GM23338 (cell line): ENCODE data around the gene PTPRN2.

Source experiments
- TF ChIP-seq, protein P1 (sequence below), 2 experiments: fragments of 200-600 bp in 1 of 2; sonication (generic) in 1 of 2; conservative IDR thresholded peaks; 2 replicates each; pipeline versions ENCODE4 v1.5.1 to v1.6.1; 2016 to 2017; ENCODE audit warnings: antibody characterized with exemption in 2 of 2, low read depth in 2 of 2, mild to moderate bottlenecking in 2 of 2, moderate library complexity in 1 of 2
- TF ChIP-seq, protein P2 (sequence below): IDR thresholded peaks from one replicate; pipeline ENCODE4 v1.6.1; 2018; ENCODE audit warnings: antibody characterized with exemption; ENCODE audit not compliant: unreplicated experiment

DNA sequence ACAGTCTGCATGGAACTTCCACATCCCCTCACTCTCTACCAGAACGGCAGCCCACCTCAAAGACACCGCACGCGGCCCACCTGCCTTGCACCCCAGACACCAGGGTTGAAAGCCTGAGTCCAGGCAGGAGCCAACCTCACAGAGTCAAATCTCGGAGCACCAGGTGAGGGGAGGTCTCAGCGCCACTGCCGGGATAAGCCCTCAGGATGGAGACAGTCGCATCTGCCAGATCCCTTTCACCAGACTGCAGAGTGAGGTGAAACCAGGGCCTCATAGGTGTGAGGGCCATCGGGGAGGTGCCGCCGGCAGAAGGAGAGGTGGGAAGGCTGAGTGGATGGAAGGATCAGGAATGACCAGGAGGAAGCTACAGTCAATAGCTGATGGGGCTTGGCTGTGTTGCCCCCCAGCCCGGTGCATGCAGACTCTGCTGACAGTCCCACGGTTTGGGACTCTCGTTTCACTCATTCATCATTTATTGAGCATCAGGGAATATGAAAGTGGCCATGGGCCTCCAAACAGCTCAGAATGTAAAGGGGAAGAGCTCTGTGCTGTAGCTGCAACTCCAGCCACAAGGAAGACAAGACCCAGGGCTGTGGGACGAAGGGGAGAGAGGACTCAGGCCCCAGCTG is 315.0 kb downstream of the PTPRN2 start:
- TF ChIP-seq, protein P1, sequence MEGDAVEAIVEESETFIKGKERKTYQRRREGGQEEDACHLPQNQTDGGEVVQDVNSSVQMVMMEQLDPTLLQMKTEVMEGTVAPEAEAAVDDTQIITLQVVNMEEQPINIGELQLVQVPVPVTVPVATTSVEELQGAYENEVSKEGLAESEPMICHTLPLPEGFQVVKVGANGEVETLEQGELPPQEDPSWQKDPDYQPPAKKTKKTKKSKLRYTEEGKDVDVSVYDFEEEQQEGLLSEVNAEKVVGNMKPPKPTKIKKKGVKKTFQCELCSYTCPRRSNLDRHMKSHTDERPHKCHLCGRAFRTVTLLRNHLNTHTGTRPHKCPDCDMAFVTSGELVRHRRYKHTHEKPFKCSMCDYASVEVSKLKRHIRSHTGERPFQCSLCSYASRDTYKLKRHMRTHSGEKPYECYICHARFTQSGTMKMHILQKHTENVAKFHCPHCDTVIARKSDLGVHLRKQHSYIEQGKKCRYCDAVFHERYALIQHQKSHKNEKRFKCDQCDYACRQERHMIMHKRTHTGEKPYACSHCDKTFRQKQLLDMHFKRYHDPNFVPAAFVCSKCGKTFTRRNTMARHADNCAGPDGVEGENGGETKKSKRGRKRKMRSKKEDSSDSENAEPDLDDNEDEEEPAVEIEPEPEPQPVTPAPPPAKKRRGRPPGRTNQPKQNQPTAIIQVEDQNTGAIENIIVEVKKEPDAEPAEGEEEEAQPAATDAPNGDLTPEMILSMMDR (conservative IDR thresholded peaks at IDR 0.05; ENCODE audit: low read depth in 2 of 2) = no peak
- TF ChIP-seq, protein P2, sequence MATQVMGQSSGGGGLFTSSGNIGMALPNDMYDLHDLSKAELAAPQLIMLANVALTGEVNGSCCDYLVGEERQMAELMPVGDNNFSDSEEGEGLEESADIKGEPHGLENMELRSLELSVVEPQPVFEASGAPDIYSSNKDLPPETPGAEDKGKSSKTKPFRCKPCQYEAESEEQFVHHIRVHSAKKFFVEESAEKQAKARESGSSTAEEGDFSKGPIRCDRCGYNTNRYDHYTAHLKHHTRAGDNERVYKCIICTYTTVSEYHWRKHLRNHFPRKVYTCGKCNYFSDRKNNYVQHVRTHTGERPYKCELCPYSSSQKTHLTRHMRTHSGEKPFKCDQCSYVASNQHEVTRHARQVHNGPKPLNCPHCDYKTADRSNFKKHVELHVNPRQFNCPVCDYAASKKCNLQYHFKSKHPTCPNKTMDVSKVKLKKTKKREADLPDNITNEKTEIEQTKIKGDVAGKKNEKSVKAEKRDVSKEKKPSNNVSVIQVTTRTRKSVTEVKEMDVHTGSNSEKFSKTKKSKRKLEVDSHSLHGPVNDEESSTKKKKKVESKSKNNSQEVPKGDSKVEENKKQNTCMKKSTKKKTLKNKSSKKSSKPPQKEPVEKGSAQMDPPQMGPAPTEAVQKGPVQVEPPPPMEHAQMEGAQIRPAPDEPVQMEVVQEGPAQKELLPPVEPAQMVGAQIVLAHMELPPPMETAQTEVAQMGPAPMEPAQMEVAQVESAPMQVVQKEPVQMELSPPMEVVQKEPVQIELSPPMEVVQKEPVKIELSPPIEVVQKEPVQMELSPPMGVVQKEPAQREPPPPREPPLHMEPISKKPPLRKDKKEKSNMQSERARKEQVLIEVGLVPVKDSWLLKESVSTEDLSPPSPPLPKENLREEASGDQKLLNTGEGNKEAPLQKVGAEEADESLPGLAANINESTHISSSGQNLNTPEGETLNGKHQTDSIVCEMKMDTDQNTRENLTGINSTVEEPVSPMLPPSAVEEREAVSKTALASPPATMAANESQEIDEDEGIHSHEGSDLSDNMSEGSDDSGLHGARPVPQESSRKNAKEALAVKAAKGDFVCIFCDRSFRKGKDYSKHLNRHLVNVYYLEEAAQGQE = no peak
